ENCODE results near the gene ICAM5. TPM values are rescaled to one million over a fixed set of nuclear protein-coding genes. Genes with fewer than 3 reads are reported as not detected.

ICAM5 gene
- total and polyA plus RNA-seq, 9 of the 15 experiments (the other 6 are each of a cell fraction or from before 2014, with no cell fraction given): 0.10 to 114 (median 13.7) TPM

DNA sequence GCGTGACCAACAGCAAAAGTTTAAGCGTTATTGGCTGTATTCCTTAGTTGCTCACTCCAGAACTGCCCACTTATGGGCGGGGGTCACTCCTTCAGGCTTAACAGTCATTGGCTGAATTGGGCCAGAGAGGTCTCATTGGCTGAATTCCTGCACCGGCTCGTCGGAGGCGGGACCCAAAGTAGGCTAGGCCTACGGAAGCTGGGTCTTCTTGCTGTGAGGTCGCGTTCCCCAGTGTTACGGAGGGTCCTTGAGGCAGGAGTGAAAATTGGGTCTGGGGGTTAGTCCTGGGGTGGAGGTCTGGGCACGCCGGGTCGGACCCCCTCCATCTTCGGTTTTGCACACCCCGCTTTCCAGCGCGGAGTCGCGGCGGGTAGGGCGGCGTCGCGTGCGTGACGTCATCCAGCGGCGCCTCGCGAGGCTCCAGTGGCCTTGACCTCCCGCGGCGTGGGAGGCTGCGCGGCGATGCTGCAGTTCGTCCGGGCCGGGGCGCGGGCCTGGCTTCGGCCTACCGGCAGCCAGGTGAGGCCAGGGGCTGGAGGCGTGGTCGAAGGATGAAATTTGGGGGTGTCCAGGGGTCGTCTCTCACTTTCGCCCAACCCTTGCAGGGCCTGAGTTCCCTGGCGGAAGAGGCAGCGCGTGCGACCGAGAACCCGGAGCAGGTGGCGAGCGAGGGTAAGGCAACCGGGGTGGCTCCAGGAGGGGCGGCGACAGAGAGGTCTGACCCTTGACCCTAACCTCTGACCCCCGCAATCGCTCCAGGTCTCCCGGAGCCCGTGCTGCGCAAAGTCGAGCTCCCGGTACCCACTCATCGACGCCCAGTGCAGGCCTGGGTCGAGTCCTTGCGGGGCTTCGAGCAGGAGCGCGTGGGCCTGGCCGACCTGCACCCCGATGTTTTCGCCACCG lies 37.7 kb upstream of the ICAM5 start, which contains the start of gene MRPL4 (continued):
- TF ChIP-seq, protein P1, sequence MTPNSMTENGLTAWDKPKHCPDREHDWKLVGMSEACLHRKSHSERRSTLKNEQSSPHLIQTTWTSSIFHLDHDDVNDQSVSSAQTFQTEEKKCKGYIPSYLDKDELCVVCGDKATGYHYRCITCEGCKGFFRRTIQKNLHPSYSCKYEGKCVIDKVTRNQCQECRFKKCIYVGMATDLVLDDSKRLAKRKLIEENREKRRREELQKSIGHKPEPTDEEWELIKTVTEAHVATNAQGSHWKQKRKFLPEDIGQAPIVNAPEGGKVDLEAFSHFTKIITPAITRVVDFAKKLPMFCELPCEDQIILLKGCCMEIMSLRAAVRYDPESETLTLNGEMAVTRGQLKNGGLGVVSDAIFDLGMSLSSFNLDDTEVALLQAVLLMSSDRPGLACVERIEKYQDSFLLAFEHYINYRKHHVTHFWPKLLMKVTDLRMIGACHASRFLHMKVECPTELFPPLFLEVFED (CRISPR knock-in tag; conservative IDR thresholded peaks at IDR 0.05): no peak
- TF ChIP-seq ZFPM2 (CRISPR knock-in tag; IDR thresholded peaks at IDR 0.05): no peak
- TF ChIP-seq KLF6 (CRISPR knock-in tag; IDR thresholded peaks at IDR 0.05; ENCODE audit: borderline replicate concordance): no peak
- no peak for TF ChIP-seq YBX1 (IDR thresholded peaks at IDR 0.05)
- peak; percentile 52; the same call in 1 of the 2 replicates for TF ChIP-seq HBP1 (CRISPR knock-in tag; IDR thresholded peaks at IDR 0.05)
- TF ChIP-seq BCL6 (CRISPR knock-in tag; IDR thresholded peaks at IDR 0.05): no peak
- no peak for TF ChIP-seq ZNF140 (CRISPR knock-in tag; IDR thresholded peaks at IDR 0.05)
- TF ChIP-seq MTA1 (IDR thresholded peaks at IDR 0.05; ENCODE audit: borderline replicate concordance): peak; percentile 100
- TF ChIP-seq PCBP1 (IDR thresholded peaks at IDR 0.05; ENCODE audit: low read depth, low read length, poor library complexity, severe bottlenecking): peak; percentile 65
- peak; percentile 81; the same call in 1 of the 2 replicates for TF ChIP-seq OTX1 (CRISPR knock-in tag; IDR thresholded peaks at IDR 0.05)
- peak in 1 of 3 experiments; percentile 58; a peak in 1 of 6 replicates for TF ChIP-seq ZBTB11 (CRISPR knock-in tag; IDR thresholded peaks at IDR 0.05)
- peak; percentile 90; the same call in 1 of the 2 replicates for TF ChIP-seq KAT7 (CRISPR knock-in tag; IDR thresholded peaks at IDR 0.05; ENCODE audit: borderline replicate concordance)
- TF ChIP-seq ZNF830 (CRISPR knock-in tag; IDR thresholded peaks at IDR 0.05): no peak
- TF ChIP-seq SRF (CRISPR knock-in tag; IDR thresholded peaks at IDR 0.05): peak in 1 of 2 experiments; percentile 92; a peak in 2 of 4 replicates
- TF ChIP-seq ZBTB9 (CRISPR knock-in tag; IDR thresholded peaks at IDR 0.05): peak; percentile 78; the same call in 1 of the 2 replicates
- TF ChIP-seq ZNF224 (CRISPR knock-in tag; IDR thresholded peaks at IDR 0.05): 0 out of 2 replicates have a peak, but pooled peaks have one; percentile 36
- TF ChIP-seq GTF2F1 (IDR thresholded peaks at IDR 0.05; ENCODE audit: low read depth, low read length): 0 out of 2 replicates have a peak, but pooled peaks have one; percentile 67
- no peak for TF ChIP-seq SAFB2 (IDR thresholded peaks at IDR 0.05; ENCODE audit: borderline replicate concordance, low read depth, low read length, severe bottlenecking)
- no peak; the same call in 1 of the 2 replicates for TF ChIP-seq NFE2 (IDR thresholded peaks at IDR 0.05; ENCODE audit: low read depth)

Data from K562 (cell line).